HCT116 (cell line): ENCODE results near the gene FADS1. TPM values are rescaled to one million over a fixed set of nuclear protein-coding genes. Genes with fewer than 3 reads are reported as not detected.

ENCODE experiments used
- ATAC-seq: fragments of 200-7000 bp; cut with Tn5 transposase; 2 replicates; pipeline ENCODE4 v1.9.1; 2020; ENCODE audit warnings: mild to moderate bottlenecking, moderate library complexity
- BruUV-seq: library from RNA; stranded (reverse); fragments of 400-500 nt; replicated peaks from 2 replicates; lab custom pipeline; 2021; lab: Mats Ljungman, UMichigan
- CTCF ChIA-PET: fragments of 300-600 bp; sonication (Branson Sonifier 250); formaldehyde crosslinking; loops from one replicate; lab custom pipeline; 2021; ENCODE audit warnings: antibody characterized with exemption; lab: Charles Lee
- POLR2A ChIA-PET: fragments of 300-600, 350-600 bp; sonication (Branson Sonifier 250); formaldehyde crosslinking; loops from one replicate; lab custom pipeline; 2021; ENCODE audit warnings: antibody characterized with exemption; lab: Charles Lee
- RAD21 ChIA-PET, 2 experiments: fragments of 300-600 bp; sonication (Branson Sonifier 250); formaldehyde crosslinking; loops; one replicate each; lab custom pipeline; 2023; ENCODE audit warnings: low total read pairs in 2 of 2; ENCODE audit not compliant: uncharacterized antibody in 2 of 2, unreplicated experiment in 2 of 2, low non-redundant PET in 1 of 2; lab: Charles Lee
- DNase-seq: peaks from one replicate; pipeline ENCODE4 v3.0.0-alpha.2; 2010; ENCODE audit warnings: low read depth, low spot score
- H2AFZ ChIP-seq: fragments of 200-600 bp; shearing (Covaris generic), sonication (generic); 2 replicates; pipeline ENCODE4 v1.6.1; 2017; ENCODE audit warnings: low read depth, mixed run types, mixed read lengths, antibody characterized with exemption, low read length; ENCODE audit not compliant: poor library complexity, severe bottlenecking
- H3K27ac ChIP-seq: 2 replicates; pipeline ENCODE4 v1.5.1; 2012; ENCODE audit warnings: low read depth, low read length
- H3K27me3 ChIP-seq: fragments of 200-600 bp; sonication (generic); 2 replicates; pipeline ENCODE4 v1.6.1; 2016; ENCODE audit warnings: mixed run types, low read length, mixed read lengths; ENCODE audit not compliant: insufficient read depth
- H3K36me3 ChIP-seq, 2 experiments: fragments of 200-500 bp in 1 of 2; fragments of 200-600 bp in 1 of 2; sonication (Bioruptor generic) in 1 of 2; sonication (generic) in 1 of 2; 2 replicates each; pipeline versions ENCODE4 v1.5.1 to v1.6.1; 2014 to 2016; ENCODE audit warnings: low read length in 2 of 2, inconsistent platforms in 1 of 2, mixed read lengths in 1 of 2, mixed run types in 1 of 2; ENCODE audit not compliant: insufficient read depth in 2 of 2, control insufficient read depth in 1 of 2
- H3K4me1 ChIP-seq, 2 experiments: fragments of 200-600 bp in 1 of 2; sonication (generic) in 1 of 2; 2 replicates each; pipeline versions ENCODE4 v1.5.1 to v1.6.1; 2012 to 2017; ENCODE audit warnings: low read length in 2 of 2, inconsistent platforms in 1 of 2, mild to moderate bottlenecking in 1 of 2, mixed read lengths in 1 of 2, mixed run types in 1 of 2, moderate library complexity in 1 of 2; ENCODE audit not compliant: insufficient read depth in 2 of 2, control insufficient read depth in 1 of 2
- H3K4me2 ChIP-seq: fragments of 200-600 bp; sonication (generic); 2 replicates; pipeline ENCODE4 v1.6.1; 2017; ENCODE audit warnings: mixed run types, low read length, mixed read lengths
- H3K4me3 ChIP-seq, 2 experiments: fragments of 200-600 bp in 1 of 2; sonication (generic) in 1 of 2; replicated peaks in 1 of 2; 2 replicates each; pipeline ENCODE4 v1.5.1; 2011 to 2016; ENCODE audit warnings: low read length in 2 of 2, control low read depth in 1 of 2, low read depth in 1 of 2, mild to moderate bottlenecking in 1 of 2, mixed read lengths in 1 of 2, mixed run types in 1 of 2
- H3K79me2 ChIP-seq: fragments of 200-600 bp; sonication (generic); 2 replicates; pipeline ENCODE4 v1.6.1; 2017; ENCODE audit warnings: mild to moderate bottlenecking, mixed run types, low read length, moderate library complexity, mixed read lengths; ENCODE audit not compliant: insufficient read depth
- H3K9ac ChIP-seq: fragments of 200-600 bp; sonication (generic); 2 replicates; pipeline ENCODE4 v1.6.1; 2016; ENCODE audit warnings: low read length, mixed read lengths
- H3K9me2 ChIP-seq: fragments of 200-600 bp; sonication (generic), shearing (Covaris generic); 2 replicates; pipeline ENCODE4 v1.6.1; 2017; ENCODE audit warnings: mixed run types, mild to moderate bottlenecking, moderate library complexity; ENCODE audit not compliant: insufficient read depth
- H3K9me3 ChIP-seq, 2 experiments: fragments of 200-500 bp in 1 of 2; fragments of 200-600 bp in 1 of 2; sonication (Bioruptor generic) in 1 of 2; sonication (generic) in 1 of 2; 2 replicates each; pipeline ENCODE4 v1.6.1; 2014 to 2017; ENCODE audit warnings: low read length in 2 of 2, mixed read lengths in 2 of 2, inconsistent platforms in 1 of 2, low read depth in 1 of 2, mild to moderate bottlenecking in 1 of 2, mixed run types in 1 of 2, moderate library complexity in 1 of 2; ENCODE audit not compliant: control insufficient read depth in 1 of 2, insufficient read depth in 1 of 2
- H4K20me1 ChIP-seq: fragments of 200-600 bp; sonication (generic), shearing (Covaris generic); 2 replicates; pipeline ENCODE4 v1.6.1; 2017; ENCODE audit warnings: mixed run types, mild to moderate bottlenecking, moderate library complexity; ENCODE audit not compliant: insufficient read depth
- ATF3 ChIP-seq: IDR thresholded peaks from 2 replicates; pipeline ENCODE4 v1.6.1; 2012
- CBX3 ChIP-seq: IDR thresholded peaks from 2 replicates; pipeline ENCODE4 v1.6.1; 2012; ENCODE audit warnings: low read depth
- CTCF ChIP-seq, 3 experiments: fragments of 200-600 bp in 1 of 3; sonication (generic) in 1 of 3; IDR thresholded peaks in 2 of 3; conservative IDR thresholded peaks in 1 of 3; 2 replicates each; pipeline ENCODE4 v1.5.1; 2012 to 2017; ENCODE audit warnings: low read depth in 2 of 3, low read length in 2 of 3, antibody characterized with exemption in 1 of 3, borderline replicate concordance in 1 of 3, control low read depth in 1 of 3, mild to moderate bottlenecking in 1 of 3, mixed read lengths in 1 of 3, mixed run types in 1 of 3, moderate library complexity in 1 of 3; ENCODE audit not compliant: insufficient read depth in 1 of 3
- EGR1 ChIP-seq: IDR thresholded peaks from 2 replicates; pipeline ENCODE4 v1.6.1; 2012; ENCODE audit warnings: low read depth
- EZH2 ChIP-seq: fragments of 200-600 bp; sonication (generic); IDR thresholded peaks from 2 replicates; pipeline ENCODE4 v1.6.1; 2017; ENCODE audit warnings: antibody characterized with exemption, mixed run types
- EZH2phosphoT487 ChIP-seq: fragments of 200-600 bp; IDR thresholded peaks from 2 replicates; pipeline ENCODE4 v1.6.1; 2018; ENCODE audit warnings: antibody characterized with exemption, borderline replicate concordance
- FOSL1 ChIP-seq: IDR thresholded peaks from 2 replicates; pipeline ENCODE4 v1.6.1; 2012; ENCODE audit warnings: low read depth
- JUND ChIP-seq: IDR thresholded peaks from 2 replicates; pipeline ENCODE4 v1.6.1; 2012
- MAX ChIP-seq: IDR thresholded peaks from 2 replicates; pipeline ENCODE4 v1.6.1; 2012
- POLR2A ChIP-seq: IDR thresholded peaks from 2 replicates; pipeline ENCODE4 v1.7.0; 2011; ENCODE audit warnings: borderline replicate concordance; ENCODE audit not compliant: insufficient read depth, insufficient read length; ENCODE audit errors: extremely low read depth
- POLR2AphosphoS5 ChIP-seq: IDR thresholded peaks from 2 replicates; pipeline ENCODE4 v1.6.1; 2011; ENCODE audit warnings: mild to moderate bottlenecking, low read depth, low read length, moderate library complexity
- RAD21 ChIP-seq: IDR thresholded peaks from 2 replicates; pipeline ENCODE4 v1.6.1; 2012; ENCODE audit warnings: low read depth, mild to moderate bottlenecking
- SIN3A ChIP-seq: IDR thresholded peaks from 2 replicates; pipeline ENCODE4 v1.6.1; 2012; ENCODE audit warnings: low read depth
- SP1 ChIP-seq: IDR thresholded peaks from 2 replicates; pipeline ENCODE4 v1.6.1; 2012; ENCODE audit warnings: low read depth
- SRF ChIP-seq: IDR thresholded peaks from 2 replicates; pipeline ENCODE4 v1.6.1; 2012; ENCODE audit warnings: low read depth
- TCF7L2 ChIP-seq: IDR thresholded peaks from 2 replicates; pipeline ENCODE4 v1.7.0; 2011; ENCODE audit warnings: borderline replicate concordance, inconsistent platforms; ENCODE audit not compliant: insufficient read depth, insufficient read length; ENCODE audit errors: extremely low read depth
- YY1 ChIP-seq: IDR thresholded peaks from 2 replicates; pipeline ENCODE4 v1.6.1; 2011; ENCODE audit warnings: low read length, low read depth, moderate library complexity, mild to moderate bottlenecking; ENCODE audit not compliant: insufficient replicate concordance; ENCODE audit errors: extremely low read depth
- intact Hi-C: fragments of 100-400 bp; cut with micrococcal nuclease; formaldehyde crosslinking; loops from 2 replicates; pipeline ENCODE4 v1.10.0; 2022
- total RNA-seq: library from RNA; stranded (reverse); gene quantifications from one replicate; pipeline ENCODE4 v1.2.1, GENCODE V29; 2021; ENCODE audit not compliant: unreplicated experiment

The FADS1 gene
- total RNA-seq, 1 experiment from 2014 or later: 56.6 TPM

GRCh38 chr11:61794579-61794978 is 22.2 kb downstream of the FADS1 start:
- intact Hi-C loops: no loop called here
- TF ChIP-seq JUND (no peak), TCF7L2 (no peak), POLR2A (no peak), EZH2 (no peak), CTCF (IDR thresholded peaks at IDR 0.05 in 2 of 3, conservative IDR thresholded peaks at IDR 0.05 in 1 of 3; ENCODE audit: borderline replicate concordance in 1 of 3, insufficient read depth in 1 of 3, low read depth in 2 of 3, low read length in 2 of 3) (no peak), MAX (no peak)
- H4K20me1 ChIP-seq: peaks cover 10% of the 10 kb centered on the region; the same call in 1 of the 2 replicates
- RAD21 ChIA-PET: no interaction called here
- CTCF ChIA-PET: no interaction called here
- H3K4me1 ChIP-seq: peaks cover 4 to 16% of the 10 kb centered on the region in 2 experiments; a peak in 2 of 4 replicates
- no TSS peak for BruUV-seq
- no peaks in the 10 kb centered on the region for H3K27me3 ChIP-seq
- 0 out of 2 replicates have a peak overlapping the region, but pooled peaks have one; percentile 20 for H3K4me2 ChIP-seq
- H3K9me3 ChIP-seq: no peaks in the 10 kb centered on the region
- no peak for ATAC-seq
- DNase-seq: no peak
- H3K79me2 ChIP-seq: peaks cover 92% of the 10 kb centered on the region
- H2AFZ ChIP-seq: no peak overlapping the region
- H3K9ac ChIP-seq: no peak overlapping the region
- no peaks in the 10 kb centered on the region for H3K9me2 ChIP-seq
- no peak overlapping the region for H3K4me3 ChIP-seq
- POLR2A ChIA-PET: interaction anchor here (2.8 kb wide), 1 partner anchor 20 kb away, joined by 14 read pairs; no protein-coding TSS in a partner anchor
- peaks cover 15 to 52% of the 10 kb centered on the region in 2 experiments for H3K36me3 ChIP-seq
- no peak overlapping the region for H3K27ac ChIP-seq

GRCh38 chr11:61793829-61794204 is 23.0 kb downstream of the FADS1 start:
- Histone ChIP-seq H3K4me3 (peak overlapping the region; percentile 96 to 100), H3K4me2 (peak overlapping the region; percentile 90), H3K9me2 (no peaks in the 10 kb centered on the region), H3K27ac (peak overlapping the region; percentile 94; the same call in 1 of the 2 replicates), H3K9ac (peak overlapping the region; percentile 99), H3K4me1 (peaks cover 4 to 16% of the 10 kb centered on the region in 2 experiments; a peak in 2 of 4 replicates), H3K9me3 (no peaks in the 10 kb centered on the region), H2AFZ (no peak overlapping the region), H3K27me3 (no peaks in the 10 kb centered on the region), H3K79me2 (peaks cover 84% of the 10 kb centered on the region), H4K20me1 (peaks cover 10% of the 10 kb centered on the region; the same call in 1 of the 2 replicates), H3K36me3 (peaks cover 22 to 53% of the 10 kb centered on the region in 2 experiments)
- POLR2A ChIA-PET: interaction anchor here (2.8 kb wide), 1 partner anchor 21 kb away, joined by 14 read pairs; no protein-coding TSS in a partner anchor
- intact Hi-C loops: no loop called here
- BruUV-seq: no TSS peak
- ATAC-seq (no peak), DNase-seq (no peak)
- CTCF ChIA-PET: no interaction called here
- RAD21 ChIA-PET: no interaction called here
- TF ChIP-seq CBX3 (no peak), POLR2AphosphoS5 (no peak), ATF3 (no peak), TCF7L2 (no peak), EGR1 (no peak), SP1 (no peak), SRF (no peak), EZH2 (no peak), YY1 (no peak), EZH2phosphoT487 (no peak), RAD21 (no peak), SIN3A (no peak), MAX (no peak), FOSL1 (no peak)
